GDM1 (cell line): ENCODE results near the gene GABARAPL1.

Experiments used
- DNase-seq: peaks from one replicate; lab custom pipeline; 2025; lab: John Stamatoyannopoulos, UW

Gene GABARAPL1

GRCh38 chr12:10234562-10234961, 21.9 kb downstream of the GABARAPL1 start:
- no peak for DNase-seq

- DNase-seq, result no peak
These were observed 23.3 kb downstream of the GABARAPL1 start for GRCh38 chr12:10235761-10236631.

GRCh38 chr12:10236720-10237119, 24.0 kb downstream of the GABARAPL1 start:
- no peak for DNase-seq

- no peak for DNase-seq
These were observed 25.8 kb downstream of the GABARAPL1 start for GRCh38 chr12:10238526-10238925.

- DNase-seq, result no peak
These were observed 28.6 kb downstream of the GABARAPL1 start for GRCh38 chr12:10241290-10241689.

GRCh38 chr12:10241727-10242126, 29.1 kb downstream of the GABARAPL1 start:
- DNase-seq, result no peak

- DNase-seq, result no peak
These were observed 29.9 kb downstream of the GABARAPL1 start for GRCh38 chr12:10242539-10242938.

- no peak for DNase-seq
These were observed 31.3 kb downstream of the GABARAPL1 start for GRCh38 chr12:10243818-10244520.

- DNase-seq, result no peak
These were observed 34.9 kb downstream of the GABARAPL1 start for GRCh38 chr12:10247436-10248058.

- DNase-seq, result no peak
These were observed 37.2 kb downstream of the GABARAPL1 start for GRCh38 chr12:10249690-10250455.

- no peak for DNase-seq
These were observed 39.0 kb downstream of the GABARAPL1 start for GRCh38 chr12:10251669-10252068.

- DNase-seq, result no peak
These were observed 39.5 kb downstream of the GABARAPL1 start for GRCh38 chr12:10252201-10252600.

- DNase-seq, result no peak
These were observed 43.4 kb downstream of the GABARAPL1 start for GRCh38 chr12:10256064-10256463.

GRCh38 chr12:10260927-10261326, 48.2 kb downstream of the GABARAPL1 start:
- no peak for DNase-seq

GRCh38 chr12:10268037-10268436, 55.4 kb downstream of the GABARAPL1 start:
- no peak for DNase-seq

GRCh38 chr12:10272467-10272866, 59.8 kb downstream of the GABARAPL1 start:
- no peak for DNase-seq
